ELF-1 (cell line): Measurements from ENCODE around the gene RASGRP4.
"Not testable (repeated sequence)": the region's sequence is repeated elsewhere in the genome, so short reads cannot be mapped to it uniquely, and the experiment has no call there.

ENCODE experiments used
- DNase-seq: peaks from one replicate; pipeline ENCODE4 v3.0.0-alpha.2; 2016; ENCODE audit warnings: low read depth, low spot score

RASGRP4 gene

GRCh38 chr19:38425810-38426466 lies at the start of gene RASGRP4:
Gene RASGRP4, minus strand, starts transcription at chr19:38426219. Its CDS starts 128 bp downstream, at chr19:38426091.
- DNase-seq = no peak

DNA sequence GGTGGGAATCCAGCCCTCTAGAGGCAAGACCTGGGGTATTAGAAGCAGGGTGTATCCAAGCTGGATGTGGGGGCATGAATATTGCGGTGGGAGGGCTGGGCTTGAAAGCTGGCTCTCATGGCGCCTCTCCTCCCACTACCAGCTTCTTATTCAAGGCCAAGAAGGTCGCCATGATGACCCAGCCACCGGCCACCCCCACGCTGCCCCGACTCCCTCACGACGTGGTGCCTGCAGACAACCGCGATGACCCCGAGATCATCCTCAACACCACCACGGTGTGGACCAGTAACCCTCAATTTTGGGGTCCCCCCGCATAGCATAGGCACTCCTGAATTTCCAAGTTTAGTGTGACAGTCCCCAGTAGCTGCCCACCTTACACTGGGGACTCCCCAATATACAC lies 49.2 kb upstream of the RASGRP4 start:
- DNase-seq = no peak

DNA sequence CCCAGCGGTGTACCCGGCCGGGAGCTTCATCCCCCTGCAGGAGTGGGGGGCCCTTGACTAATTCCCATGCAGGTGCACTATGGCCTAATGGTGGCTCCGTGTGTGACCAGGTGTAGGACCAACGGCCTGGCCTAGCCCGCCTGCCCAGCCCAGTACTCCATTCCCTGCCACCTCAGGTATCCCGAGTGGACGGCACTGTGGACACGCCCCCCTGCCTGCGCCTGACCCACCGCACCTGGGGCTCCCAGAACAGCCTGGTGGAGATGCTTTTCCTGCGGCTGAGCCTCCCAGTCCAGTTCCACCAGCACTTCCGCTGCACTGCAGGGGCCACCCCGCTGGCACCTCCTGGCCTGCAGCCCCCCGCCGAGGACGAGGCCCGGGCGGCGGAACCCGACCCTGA lies 47.2 kb upstream of the RASGRP4 start:
- DNase-seq = no peak

DNA sequence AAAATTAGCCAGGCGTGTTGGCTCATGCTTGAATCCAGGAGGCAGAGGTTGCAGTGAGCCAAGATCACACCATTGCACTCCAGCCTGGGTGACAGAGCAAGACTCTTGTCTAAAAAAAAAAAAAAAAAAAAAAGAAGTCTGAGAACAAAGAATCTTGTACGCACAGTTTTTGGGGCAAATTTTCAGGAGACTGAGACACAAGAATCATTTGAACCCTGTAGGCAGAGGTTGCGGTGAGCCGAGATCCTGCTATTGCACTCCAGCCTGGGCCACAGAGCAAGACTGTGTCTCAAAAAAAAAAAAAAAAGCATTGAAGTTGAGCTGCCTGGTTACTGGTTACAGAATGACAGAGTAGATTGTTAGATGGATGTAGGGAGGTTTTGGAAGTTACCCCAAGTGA lies 46.7 kb upstream of the RASGRP4 start:
- not testable (repeated sequence) for DNase-seq

DNA sequence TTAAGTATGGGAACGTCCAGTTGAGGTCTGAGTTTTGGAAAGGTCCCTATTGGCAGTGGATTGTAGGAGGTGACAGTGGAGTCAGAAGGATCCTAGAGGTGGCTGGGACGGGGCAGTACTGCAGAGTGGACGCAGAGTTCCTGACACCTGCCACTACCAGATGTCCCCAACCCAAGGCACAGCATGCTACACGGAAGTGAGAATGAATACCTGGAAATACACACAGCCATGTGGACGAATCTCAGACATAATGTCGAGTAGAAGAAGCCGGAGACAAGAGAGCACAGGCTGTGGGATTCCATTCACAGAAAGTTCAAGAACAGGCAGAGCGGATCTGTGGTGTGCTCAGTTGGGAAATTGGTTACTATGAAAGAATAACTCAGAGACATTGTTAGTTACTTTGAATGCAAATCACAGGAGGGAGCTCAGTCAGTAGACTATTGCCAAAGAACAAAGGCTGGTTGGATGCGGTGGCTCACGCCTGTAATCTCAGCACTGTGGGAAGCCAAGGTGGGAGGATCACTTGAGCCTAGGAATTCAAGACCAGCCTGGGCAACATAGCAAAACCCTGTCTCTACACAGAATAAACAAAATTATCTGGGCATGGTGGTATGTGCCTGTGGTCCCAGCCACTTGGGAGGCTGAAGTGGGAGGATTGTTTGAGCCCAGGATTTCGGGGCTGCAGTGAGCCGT lies 44.9 kb upstream of the RASGRP4 start:
- peak; percentile 40 for DNase-seq

GRCh38 chr19:38469151-38469550 lies 43.1 kb upstream of the RASGRP4 start:
- no peak for DNase-seq

DNA sequence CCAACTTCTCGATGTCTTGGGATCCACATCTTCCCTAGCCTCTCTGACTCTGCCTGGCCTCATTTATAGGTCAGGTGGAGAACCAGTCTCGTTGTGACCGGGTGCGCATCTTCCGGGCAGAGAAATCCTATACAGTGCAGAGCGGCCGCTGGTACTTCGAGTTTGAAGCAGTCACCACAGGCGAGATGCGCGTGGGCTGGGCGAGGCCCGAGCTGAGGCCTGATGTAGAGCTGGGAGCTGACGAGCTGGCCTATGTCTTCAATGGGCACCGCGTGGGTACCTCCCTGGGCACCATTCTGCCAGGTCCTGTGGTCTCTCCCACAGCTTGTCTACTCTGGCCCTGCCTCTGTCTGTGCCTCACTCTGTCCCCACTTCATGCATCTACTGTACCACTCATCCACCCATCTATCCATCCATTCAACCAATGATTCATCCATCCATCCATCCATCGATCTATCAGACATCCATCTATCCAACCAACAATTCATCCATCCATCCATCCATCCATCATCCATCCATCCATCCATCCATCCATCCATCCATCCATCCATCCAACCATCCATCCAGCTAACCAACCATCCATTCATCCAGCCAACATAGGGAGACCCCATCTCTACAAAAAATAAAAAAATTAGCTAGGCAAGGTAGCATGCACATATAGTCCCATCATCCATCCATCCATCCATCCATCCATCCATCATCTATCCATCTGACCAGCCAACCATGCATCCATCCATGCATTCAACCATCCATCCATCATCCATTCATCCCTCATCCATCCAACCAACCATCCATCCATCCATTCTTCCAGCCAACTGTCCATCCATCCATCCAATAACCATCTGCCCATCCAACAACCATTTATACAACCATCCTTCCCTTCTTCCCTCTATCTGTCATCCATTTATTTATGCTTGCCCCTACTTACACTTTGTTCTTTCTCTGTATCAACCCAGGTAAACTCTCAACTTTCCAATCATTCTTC lies 41.8 kb upstream of the RASGRP4 start:
- no peak for DNase-seq

GRCh38 chr19:38466050-38466449 lies 40.0 kb upstream of the RASGRP4 start:
- DNase-seq = no peak

GRCh38 chr19:38464421-38465082 lies 38.5 kb upstream of the RASGRP4 start:
- DNase-seq = peak; percentile 87

GRCh38 chr19:38463365-38463764 lies 37.3 kb upstream of the RASGRP4 start:
- no peak for DNase-seq

GRCh38 chr19:38458991-38459390 lies 33.0 kb upstream of the RASGRP4 start:
- no peak for DNase-seq

- no peak for DNase-seq
Observed at GRCh38 chr19:38457690-38458405, 31.8 kb upstream of the RASGRP4 start.

GRCh38 chr19:38457202-38457601 lies 31.2 kb upstream of the RASGRP4 start:
- no peak for DNase-seq

- peak; percentile 33 for DNase-seq
Observed at GRCh38 chr19:38455031-38455430, 29.0 kb upstream of the RASGRP4 start.

DNA sequence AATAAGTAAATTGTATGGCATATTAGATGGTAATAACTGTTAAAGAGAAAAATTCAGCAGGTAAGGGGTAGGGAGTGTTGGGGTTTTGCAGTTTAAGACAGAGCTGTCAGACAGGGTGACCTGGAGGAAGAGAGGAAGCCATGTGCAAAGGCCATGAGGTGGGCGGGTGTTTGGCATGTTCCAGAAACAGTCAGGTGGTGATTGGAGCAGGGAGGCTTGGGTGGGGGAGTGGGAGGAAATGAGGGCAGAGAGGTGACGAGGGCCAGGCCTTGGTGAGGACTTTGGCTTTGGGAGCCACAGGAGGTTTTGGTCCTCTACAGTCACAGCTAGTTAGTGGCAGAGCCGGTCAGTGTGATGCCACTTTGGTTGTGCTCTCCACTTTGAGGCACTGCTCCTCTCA lies 27.6 kb upstream of the RASGRP4 start:
- DNase-seq = no peak

- DNase-seq = peak; percentile 89
Observed at GRCh38 chr19:38452430-38453366, 26.7 kb upstream of the RASGRP4 start.

GRCh38 chr19:38451629-38452028 lies 25.6 kb upstream of the RASGRP4 start:
- DNase-seq = no peak

- no peak for DNase-seq
Observed at GRCh38 chr19:38451036-38451435, 25.0 kb upstream of the RASGRP4 start.

- DNase-seq = no peak
Observed at GRCh38 chr19:38449518-38449917, 23.5 kb upstream of the RASGRP4 start.

GRCh38 chr19:38448225-38448624 lies 22.2 kb upstream of the RASGRP4 start:
- no peak for DNase-seq
